HuH-7.5 (cell line): ENCODE data around the gene COL20A1.

Experiments
- DNase-seq: peaks from one replicate; pipeline ENCODE4 v3.0.0; 2011; ENCODE audit warnings: low spot score

COL20A1 gene

GRCh38 chr20:63261060-63261794 is 31.8 kb upstream of the COL20A1 start:
- no peak for DNase-seq

GRCh38 chr20:63261795-63262528 is 31.0 kb upstream of the COL20A1 start:
- no peak for DNase-seq

GRCh38 chr20:63262836-63263235 is 30.1 kb upstream of the COL20A1 start:
- no peak for DNase-seq

GRCh38 chr20:63264000-63264399 is 29.0 kb upstream of the COL20A1 start:
- no peak for DNase-seq

- DNase-seq = no peak
Observed at GRCh38 chr20:63264519-63264918, 28.5 kb upstream of the COL20A1 start.

GRCh38 chr20:63265891-63266515 is 27.0 kb upstream of the COL20A1 start:
- no peak for DNase-seq

- no peak for DNase-seq
Observed at GRCh38 chr20:63267691-63268090, 25.3 kb upstream of the COL20A1 start.

- DNase-seq = no peak
Observed at GRCh38 chr20:63268256-63268655, 24.7 kb upstream of the COL20A1 start.

GRCh38 chr20:63268671-63269439 is 24.1 kb upstream of the COL20A1 start:
- no peak for DNase-seq

GRCh38 chr20:63269724-63270123 is 23.3 kb upstream of the COL20A1 start:
- no peak for DNase-seq

GRCh38 chr20:63270606-63271325 is 22.2 kb upstream of the COL20A1 start:
- no peak for DNase-seq

- DNase-seq = peak; percentile 99
Observed at GRCh38 chr20:63272105-63273058, 20.6 kb upstream of the COL20A1 start, which contains the start of gene ARFGAP1. TSS of gene ARFGAP1 (plus strand) at chr20:63272813. CDS start at chr20:63275581, 2,768 bp downstream.

- no peak for DNase-seq
Observed at GRCh38 chr20:63273059-63273579, 19.9 kb upstream of the COL20A1 start.

GRCh38 chr20:63273635-63274380 is 19.2 kb upstream of the COL20A1 start:
- DNase-seq = no peak

GRCh38 chr20:63274381-63275228 is 18.4 kb upstream of the COL20A1 start:
- no peak for DNase-seq

GRCh38 chr20:63275825-63276224 is 17.2 kb upstream of the COL20A1 start:
- no peak for DNase-seq

GRCh38 chr20:63276956-63277355 is 16.0 kb upstream of the COL20A1 start:
- no peak for DNase-seq
